GM18508 (cell line): ENCODE measurements around the gene PLN.

ENCODE experiments used
- ATAC-seq: cut with Tn5 transposase; IDR thresholded peaks from one replicate; pipeline ENCODE4 v1.9.1; 2021; ENCODE audit warnings: moderate number of reproducible peaks; ENCODE audit not compliant: insufficient read depth, unreplicated experiment

Gene PLN

DNA sequence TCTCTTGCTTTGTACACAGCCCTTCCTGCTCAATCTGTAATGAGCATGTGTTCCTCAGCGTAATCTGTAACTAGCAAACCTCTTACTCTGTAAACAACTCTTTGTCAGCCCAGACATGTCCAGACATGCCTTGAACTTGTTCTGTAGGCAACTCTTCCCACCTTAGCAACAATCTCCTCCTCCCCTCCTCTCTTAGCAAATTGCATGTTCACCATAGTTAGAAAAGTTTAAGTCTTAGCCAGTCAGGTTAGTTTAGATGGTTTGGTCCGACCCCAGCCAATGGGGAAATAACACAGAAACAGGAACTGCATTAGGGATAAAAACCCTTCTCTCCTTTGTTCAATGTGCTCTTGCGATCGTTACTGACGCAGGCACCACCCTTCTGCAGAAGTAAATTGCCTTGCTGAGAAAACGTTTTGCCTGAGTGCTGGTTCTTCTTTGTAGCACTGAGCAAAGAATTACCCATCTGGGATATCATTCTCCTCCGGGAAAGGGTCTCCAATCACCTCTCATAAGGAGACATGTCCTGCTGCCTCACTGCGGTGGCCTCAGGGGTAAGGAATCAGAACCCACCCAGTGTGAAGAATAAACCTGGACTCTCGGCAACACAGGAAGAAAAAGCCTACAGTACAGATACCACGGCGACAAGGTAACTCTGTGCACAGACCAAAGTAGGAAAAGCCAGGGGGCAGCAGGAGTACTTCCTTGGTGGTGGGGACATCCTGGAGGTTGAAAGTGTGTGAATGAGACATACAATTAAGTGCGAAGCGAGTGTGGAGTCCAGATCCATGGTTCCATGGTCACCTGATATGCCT is 26.2 kb downstream of the PLN start:
- no peak for ATAC-seq

DNA sequence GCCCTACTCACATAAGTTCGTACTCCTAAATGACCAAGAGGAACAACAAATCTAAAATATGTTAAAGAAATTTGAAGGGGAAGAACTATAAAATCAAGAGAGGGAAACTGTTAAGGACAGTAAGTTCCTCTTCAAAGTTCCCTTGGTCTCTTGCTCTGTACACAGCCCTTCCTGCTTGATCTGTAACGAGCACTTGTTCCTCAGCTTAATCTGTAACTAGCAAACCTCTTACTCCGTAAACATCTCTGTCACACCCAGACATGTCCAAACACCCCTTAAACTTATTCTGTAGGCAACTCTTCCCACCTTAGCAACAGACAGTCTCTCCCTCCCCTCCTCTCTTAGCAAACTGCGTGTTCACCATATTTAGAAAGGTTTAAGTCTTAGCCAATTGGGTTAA is 29.9 kb downstream of the PLN start:
- ATAC-seq = no peak

GRCh38 chr6:118578617-118579016 is 30.5 kb downstream of the PLN start:
- no peak for ATAC-seq

DNA sequence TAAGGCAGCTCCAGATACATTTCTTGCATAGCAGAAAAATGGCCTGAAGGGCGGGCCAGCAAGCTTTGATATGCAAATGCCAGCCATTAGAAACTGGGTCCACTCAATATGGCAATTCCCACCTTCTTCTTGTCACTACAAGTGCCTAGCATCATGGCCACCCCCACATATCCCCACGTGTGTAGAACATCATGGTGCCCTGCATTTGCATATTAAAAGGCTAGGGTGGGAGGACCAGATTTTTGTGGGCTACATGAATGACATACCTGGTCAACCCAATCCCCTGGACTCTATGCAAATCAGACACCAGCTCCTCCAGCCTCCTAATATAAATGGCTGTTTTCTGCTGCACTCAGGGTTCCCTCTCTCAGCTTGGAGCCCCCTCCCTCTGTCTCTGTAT is 31.7 kb downstream of the PLN start:
- no peak for ATAC-seq

GRCh38 chr6:118580585-118581419 is 32.7 kb downstream of the PLN start:
- no peak for ATAC-seq

DNA sequence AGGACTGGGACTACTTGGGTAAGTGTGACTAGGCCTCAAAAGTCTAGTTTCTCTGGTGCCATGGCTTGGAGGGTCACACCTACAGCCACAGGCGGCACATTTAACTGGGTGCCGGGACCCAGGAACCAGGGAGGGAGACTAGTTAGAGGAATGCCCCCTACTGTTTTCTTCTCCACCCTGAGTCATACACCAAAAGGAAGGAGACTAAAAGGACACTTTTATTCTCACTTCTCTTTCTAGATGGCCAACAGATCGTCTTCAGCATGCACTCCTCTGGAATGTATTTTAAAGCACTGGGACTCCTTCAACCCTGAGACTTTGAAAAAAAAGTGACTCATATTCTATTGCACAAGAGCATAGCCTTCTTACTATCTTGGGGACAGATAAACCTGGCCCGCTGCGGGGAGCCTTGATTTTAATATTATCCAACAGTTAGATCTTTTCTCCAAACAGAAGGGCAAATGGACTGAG is 33.4 kb downstream of the PLN start:
- no peak for ATAC-seq

- ATAC-seq = no peak
Measured at GRCh38 chr6:118584911-118585310, 36.8 kb downstream of the PLN start.

DNA sequence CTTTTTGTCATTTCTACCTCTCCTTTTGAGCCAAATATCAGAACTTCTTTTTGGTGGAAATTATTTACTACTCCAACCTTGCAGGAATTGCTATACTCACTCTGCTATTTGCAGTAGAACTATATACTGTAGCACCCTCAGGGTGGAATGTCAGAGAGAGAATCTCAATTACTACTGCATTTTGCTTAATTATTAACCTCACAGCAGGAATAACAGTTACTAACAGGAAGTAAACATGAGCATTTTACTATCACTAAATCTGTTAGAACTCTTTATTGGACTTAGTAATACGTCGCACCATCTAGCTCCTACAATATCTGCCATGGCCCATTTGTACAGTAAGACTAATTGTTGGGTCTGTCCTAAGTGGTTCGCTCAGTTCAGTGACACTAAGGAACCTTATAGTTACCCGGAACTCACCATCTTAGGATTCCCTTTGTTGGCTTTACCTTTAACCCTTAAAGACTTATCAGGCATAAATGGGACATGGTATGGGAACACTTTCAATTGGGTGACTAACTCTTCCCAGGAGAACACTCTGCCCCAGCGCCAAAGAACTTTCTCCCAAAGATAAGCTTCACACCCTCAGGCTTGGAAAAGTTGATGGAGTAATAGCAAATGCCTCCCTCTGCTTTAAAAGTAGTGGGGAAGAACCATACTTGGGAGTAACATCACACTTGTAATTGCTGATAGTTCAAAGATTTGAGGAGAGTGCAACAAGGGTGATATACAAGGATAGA is 38.8 kb downstream of the PLN start:
- ATAC-seq = no peak

DNA sequence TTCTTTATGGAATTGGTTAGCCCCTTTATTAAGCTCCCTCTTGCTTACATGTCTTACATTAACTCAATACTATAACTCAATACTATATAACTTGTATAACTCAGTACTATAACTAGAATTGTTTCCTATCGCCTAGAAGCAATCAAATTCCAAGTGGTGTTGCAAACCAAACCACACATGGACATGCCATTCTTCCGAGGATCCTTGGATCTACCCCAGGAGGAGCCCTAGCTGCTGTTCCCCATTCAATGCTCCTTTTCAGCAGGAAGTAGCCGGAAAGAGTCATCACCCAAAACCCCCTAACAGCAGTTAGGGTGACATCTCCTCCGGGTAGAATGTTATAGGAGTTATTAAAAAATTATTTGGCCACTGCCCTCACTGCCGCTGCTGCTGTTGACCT is 40.5 kb downstream of the PLN start:
- no peak for ATAC-seq

DNA sequence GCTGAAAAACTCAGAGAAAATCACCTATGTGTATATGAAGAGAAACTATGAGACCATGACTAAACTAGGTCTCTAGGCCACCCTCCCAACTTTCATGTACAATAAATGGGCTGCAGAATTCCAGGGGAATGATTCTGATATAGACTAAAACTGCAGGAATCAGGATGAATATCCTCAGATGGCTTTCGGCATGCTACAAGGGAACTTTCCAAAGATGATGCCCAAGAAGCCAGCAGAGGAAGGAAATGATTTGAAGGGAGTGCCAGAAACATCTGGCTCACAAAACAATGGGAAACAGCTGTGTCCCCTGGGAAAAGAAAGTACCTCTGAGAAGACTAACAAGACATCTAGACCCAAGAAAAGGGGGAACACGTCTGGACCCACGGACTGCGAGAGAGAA is 41.1 kb downstream of the PLN start:
- no peak for ATAC-seq

GRCh38 chr6:118589649-118590365 is 41.7 kb downstream of the PLN start:
- no peak for ATAC-seq

DNA sequence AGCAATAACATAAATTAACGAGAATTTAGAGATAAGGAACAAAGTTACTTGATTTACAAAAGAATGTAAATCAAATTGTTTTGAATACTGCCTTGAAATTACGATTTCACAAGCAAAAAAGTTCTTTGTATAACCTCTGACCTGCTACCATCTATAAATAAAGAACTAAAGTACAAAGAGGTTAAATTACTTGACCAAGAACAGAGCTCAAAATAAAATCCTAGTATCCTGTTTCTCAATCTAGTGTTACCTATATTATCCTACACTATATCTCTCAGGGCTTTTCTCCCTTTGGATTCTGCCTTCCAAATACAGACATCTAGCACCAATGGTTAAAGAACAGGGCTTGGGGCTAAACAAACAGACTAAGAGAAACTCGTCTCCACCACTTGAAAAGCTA is 43.8 kb downstream of the PLN start:
- ATAC-seq = no peak

DNA sequence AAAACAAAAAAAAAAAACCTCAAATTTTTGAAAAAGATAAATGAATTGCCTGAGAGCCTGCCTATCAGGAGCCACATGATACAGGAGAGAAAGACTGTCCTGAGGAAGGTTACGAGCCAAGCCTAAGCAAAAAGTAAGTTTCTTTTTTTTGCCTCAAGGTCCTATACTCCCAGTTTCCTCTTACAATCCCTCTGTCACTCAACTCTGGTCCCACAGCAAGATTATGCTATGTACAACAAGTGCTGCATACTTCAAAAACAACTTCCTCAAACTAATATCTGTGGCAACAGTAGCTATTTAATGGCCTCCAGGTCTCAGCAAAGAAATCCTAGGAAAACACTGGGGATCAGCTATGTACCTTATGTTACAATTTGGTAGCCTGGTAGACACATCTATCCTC is 46.8 kb downstream of the PLN start:
- ATAC-seq = no peak

DNA sequence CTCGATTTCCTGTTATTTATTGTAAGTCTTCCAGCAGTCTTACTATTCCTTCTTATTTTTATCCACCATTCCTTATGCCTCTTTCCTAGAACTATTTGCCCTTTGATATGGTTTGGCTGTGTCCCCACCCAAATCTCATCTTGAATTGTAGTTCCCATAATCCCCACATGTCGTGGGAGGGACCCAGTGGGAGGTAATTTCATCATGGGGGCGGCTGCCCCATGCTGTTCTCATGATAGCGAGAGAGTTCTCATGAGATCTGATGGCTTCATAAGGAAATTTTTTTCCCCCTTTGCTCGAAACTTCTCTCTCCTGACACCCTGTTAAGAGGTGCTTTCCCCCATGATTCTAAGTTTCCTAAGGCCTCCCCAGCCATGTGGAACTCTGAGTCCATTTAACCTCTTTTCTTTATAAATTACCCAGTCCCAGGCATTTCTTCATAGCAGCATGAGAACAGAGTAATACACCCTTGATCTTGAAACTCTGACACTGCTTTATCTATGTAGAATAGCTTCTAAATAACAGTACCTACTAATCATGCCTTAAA is 48.8 kb downstream of the PLN start:
- ATAC-seq = no peak

DNA sequence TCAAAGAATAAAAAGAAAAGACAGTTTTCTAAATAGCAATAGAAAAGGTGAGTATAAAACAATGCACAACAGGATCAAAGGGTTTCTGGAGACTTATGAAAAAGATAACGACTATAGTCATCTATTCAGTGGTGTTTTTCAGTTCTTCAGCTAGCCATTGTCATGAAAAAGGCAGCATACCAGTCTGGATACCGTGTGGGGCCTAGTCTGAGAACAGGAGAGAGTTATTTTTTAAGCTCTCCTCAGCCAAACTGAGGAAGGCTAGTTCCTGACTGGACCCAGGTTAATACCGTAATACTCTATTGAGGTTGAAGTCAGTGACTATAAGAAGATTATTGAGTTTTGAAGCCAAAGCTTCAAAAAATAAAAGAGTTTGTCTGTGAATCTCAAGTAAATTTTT is 49.5 kb downstream of the PLN start:
- ATAC-seq = no peak

- no peak for ATAC-seq
Measured at GRCh38 chr6:118598324-118598723, 50.2 kb downstream of the PLN start.

DNA sequence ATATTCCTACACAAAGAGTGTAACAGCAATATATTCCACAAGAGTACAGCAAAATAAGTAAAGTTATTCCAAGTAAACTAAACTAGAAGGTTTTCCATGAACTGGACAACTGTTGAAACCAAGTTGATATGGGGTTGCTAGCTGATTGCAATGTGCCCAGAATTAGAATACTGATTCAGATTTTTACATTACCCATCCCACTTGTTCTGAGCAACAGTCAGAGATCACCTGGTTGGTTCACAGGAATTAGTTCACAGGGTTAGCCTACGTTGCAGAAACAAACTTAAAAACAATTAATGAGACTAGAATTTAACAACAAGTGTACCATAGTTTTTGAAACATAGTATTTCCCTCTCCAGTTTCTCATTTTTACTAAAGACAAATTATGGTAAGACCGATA is 54.2 kb downstream of the PLN start:
- ATAC-seq = no peak

DNA sequence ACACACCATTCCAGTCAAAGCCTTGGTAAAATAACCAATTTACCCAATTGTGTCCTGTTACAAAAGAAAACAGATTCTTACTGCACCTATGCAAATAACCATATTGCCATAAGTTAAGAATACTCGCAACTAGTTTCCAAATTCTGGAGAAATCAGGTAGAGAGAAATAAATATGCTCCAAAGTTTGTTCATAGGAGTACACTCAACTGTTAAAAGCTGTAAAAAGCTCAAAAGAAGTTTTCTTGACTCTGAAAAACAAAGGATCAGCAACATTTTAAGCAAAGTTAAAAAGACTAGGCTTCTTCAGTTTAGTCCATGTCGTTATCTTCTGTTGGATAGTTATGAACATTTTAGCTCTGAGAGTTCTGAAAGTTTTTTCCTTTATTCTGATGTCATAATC is 55.3 kb downstream of the PLN start:
- ATAC-seq = no peak

DNA sequence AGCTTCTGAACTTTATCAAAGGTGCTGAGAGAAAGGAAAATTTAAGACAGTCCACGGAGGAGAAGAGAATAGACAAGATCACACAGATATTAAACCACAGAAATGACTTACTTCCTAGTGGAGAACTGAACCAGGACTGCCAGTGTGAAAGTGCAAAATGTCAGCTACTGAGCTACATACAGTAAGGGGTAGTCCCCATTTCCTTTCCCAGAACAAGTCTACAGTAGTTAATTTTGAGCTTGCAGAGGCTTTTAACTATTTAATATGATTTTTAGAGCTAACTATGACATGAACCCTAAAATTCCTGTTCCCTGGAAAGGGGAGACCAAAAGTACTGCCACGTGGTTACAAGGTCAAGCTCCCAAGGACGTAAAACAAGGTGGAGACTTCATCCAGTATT is 58.2 kb downstream of the PLN start:
- ATAC-seq = no peak

DNA sequence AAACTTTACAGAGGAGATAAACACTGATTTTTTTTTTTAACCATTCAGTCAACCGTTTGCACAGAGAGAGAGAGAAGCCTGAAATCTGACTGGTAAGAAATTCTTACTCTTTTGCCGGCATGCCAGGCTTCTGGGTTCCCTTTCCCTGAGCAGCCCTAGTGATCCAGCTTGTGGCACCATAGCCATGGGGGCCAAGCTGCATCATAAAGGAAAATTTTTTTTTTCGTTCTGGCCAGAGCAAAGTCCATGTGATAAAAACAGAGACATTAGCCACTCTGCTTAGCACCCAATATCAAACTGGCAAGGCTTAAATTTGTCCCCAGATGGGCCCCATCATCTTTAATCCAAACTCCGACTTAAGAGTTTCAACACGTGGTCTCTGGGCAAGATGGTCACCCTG is 58.8 kb downstream of the PLN start:
- ATAC-seq = no peak
